Right forelimb (tissue), 1 donor: ENCODE data around the gene AKT1.
"Not testable (repeated sequence)": the region's sequence is repeated elsewhere in the genome, so short reads cannot be mapped to it uniquely, and the experiment has no call there.

Source experiments
- DNase-seq: peaks from one replicate; pipeline ENCODE4 v3.0.0-alpha.2; 2018

Gene AKT1

DNA sequence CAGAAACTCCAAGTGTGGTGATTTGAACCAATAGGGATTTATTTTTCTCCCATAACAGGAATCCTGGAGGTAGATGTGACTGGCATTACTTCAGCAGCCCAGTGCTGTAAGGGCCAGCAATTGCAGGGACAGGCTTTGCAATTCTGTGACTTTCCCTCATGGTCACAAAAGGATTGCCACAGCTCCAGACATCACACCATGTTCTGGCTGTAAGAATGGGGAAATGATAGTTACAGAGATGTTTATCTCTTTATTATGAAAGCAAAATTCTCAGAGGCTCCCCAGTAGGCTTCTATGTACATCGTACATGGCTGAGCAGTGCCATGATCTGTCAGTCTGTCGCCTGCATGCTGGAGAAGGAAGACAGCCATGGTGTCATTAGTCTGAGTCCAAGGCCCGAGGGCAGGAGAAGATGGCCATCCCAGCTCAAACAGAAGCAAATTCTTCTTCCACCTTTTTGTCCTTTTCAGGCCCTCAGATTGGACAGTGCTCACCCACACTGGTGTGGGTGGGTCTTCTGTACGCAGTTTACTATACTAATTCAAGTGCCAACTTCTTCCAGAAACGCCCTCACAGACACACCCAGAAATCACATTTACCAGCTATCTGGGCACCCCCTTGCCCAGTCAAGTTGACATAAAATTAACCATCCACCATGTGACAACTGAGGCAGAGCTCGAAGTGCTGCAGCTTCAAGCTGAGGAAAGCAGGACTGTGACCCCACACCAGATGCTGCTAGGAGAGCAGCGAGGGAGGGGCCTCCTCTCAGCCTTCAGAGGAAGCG, 22.6 kb upstream of the AKT1 start:
- no peak for DNase-seq

DNA sequence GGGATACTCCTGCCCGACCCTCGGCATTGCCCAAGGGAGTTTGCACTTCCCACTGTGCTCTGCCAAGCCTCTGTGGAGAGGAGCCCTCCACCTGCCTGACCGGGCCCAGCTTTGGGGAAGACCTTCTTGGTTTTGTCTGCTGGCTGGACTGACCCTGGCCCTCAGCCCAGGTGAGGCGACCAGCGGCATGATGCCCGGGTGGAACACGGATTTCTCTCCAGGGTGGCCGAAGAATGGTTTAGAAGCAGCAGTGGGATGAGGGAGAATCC, 21.0 kb upstream of the AKT1 start:
- no peak for DNase-seq

DNA sequence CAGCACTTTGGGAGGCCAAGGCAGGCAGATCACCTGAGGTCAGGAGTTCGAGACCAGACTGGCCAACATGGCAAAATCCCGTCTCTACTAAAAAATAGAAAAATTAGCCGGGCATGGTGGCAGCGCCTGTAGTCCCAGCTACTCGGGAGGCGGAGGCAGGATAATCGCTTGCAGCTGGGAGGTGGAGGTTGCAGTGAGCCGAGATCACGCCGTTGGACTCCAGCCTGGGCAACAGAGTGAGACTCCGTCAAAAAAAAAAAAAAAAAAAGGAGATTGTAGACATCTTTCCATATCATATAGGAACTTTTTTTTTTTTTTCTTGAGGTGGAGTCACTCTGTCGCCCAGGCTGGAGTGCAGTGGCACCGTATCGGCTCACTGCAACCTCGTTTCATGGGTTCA, 19.2 kb upstream of the AKT1 start:
- not testable (repeated sequence) for DNase-seq

DNA sequence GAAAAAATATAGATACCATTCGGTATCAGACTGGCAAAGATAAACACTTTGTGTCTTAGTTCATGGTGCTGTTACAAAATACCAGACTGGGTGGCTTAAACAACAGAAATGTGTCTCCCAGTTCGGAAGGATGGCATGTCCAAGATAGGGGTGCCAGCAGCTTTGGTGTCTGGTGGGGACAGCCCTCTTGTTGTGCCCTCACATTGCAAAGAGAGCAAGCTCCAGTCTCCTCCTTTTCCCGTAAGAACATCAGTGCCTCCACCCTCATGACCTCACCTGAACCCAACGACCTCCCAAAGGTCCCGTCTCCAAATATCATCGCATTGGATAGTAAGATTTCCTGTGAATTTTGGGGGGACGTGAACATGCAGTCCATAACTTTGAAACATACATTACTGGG, 17.7 kb upstream of the AKT1 start:
- no peak for DNase-seq

DNA sequence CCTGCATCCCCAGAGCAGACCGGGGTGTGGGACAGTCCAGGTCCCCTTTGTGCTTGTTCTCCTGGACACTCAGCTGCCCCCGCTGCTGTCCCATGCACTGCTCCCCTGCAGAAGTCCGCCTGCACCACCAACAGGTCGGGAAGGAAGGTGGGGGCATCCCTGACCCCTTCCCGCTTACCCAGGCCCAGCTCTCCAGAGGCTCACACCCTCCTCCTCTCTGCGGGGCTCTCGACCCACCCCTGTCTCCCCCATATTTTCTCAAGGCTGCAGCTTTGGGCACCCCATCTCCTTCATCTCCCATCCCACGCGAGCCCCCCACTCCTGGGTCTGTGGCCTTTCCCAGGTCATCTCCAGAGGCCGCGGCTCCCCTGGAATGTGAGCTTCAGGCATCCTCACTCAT, 14.8 kb upstream of the AKT1 start:
- DNase-seq = no peak

DNA sequence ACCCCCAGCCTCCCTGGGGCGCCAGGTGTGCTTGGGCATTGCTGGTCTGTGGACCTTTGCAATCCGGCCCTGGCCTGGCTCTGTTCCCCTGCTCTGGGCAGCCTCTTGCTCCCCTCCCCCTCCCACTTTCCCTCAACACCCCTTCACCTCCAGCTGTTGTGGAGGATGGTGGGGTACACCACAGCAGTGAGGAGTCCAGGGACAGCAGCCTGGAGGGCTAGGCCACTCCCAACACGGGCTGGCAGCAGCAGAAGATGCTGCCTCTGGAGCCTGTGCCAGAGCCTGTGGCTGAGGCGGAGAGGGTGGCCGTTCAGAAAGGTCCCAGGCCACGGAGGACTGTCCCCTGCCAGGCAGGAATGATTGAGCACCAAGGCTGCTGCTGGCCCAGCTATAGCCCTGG, 12.9 kb upstream of the AKT1 start:
- DNase-seq = no peak

DNA sequence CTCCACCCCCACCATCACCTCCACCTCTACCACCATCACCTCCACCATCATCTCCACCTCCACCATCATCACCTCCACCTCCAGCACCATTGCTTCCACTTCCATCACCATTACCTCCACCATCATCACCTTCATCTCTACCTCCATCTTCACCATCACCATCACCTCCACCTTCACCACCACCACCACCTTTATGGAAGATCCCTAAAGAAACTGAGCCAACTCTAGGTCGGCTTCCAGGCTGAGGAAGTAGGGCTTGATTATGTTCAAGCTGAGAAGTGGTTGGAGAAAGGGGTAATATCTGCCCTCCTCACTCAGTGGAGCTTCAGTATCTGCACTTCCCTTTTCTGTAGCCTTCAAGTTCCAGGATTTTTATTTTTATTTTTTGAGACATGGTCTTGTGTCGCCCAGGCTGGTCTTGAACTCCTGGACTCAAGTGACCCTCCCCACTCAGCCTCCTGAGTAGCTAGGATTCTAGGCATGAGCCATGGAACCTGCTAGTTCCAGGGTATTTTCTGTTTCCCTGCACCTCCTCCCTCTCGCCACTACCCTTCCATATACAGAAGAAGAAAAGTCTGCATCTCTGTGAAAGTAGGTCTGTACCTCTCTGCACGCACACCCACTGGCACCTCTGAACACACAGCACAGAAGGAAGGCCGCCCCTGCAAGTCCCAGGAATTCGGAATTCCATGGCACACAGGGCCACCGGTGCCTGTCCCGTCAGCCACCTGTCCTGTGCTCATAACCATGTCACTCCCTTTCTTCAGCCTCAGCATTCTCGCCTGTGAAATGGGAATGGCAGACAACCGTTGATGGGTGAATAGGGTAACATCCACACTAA, 11.3 kb upstream of the AKT1 start:
- no peak for DNase-seq

DNA sequence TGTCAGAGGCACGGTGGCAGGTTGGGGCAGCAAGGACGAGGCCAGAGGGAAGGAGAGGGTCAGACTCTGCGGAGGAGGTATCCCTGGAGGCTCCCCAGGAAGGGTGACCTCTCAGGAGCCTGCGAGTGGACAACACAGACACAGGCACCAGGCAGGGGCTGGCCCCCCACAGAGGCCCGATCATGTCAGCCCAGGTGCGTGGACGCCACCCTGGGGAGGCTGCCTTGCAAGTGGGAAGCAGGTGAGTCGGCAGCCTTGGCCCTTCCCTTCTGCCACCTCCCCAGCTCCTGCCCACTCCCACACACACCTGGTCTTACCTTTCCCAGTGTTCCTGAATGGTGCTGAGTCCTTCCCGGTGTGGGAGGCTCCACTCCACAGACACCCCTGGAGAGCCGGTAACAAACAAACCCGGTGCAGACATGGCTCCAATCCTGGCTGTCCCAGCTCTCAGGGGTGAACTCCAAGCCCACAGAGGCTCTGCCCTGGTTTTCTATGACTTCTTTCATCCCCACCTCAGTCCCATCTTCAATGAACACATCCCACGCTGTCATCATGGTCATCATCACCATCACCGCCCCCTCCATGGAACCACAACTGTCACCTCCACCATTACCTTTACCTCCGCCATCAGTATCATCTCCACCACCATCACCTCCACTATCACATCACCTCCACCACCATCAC, 10.5 kb upstream of the AKT1 start:
- no peak for DNase-seq

DNA sequence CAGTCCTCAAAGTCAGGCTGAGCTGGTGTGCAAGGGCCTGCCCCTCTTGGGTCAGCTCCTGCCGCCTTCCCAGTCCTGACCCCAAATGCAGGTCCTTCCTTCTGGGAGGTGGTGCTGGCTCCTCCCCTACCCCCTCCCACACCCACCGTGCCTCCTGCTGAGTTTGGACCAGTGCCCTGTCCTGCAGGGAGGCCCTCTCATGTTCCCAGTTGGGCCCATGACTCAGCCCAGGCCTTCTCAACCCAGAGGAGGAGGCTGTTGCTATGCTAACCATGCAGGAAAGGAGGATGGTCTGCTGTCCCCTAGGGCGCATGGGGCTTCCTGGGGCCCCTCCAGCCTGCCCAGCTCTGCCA, 9.8 kb upstream of the AKT1 start:
- no peak for DNase-seq

DNA sequence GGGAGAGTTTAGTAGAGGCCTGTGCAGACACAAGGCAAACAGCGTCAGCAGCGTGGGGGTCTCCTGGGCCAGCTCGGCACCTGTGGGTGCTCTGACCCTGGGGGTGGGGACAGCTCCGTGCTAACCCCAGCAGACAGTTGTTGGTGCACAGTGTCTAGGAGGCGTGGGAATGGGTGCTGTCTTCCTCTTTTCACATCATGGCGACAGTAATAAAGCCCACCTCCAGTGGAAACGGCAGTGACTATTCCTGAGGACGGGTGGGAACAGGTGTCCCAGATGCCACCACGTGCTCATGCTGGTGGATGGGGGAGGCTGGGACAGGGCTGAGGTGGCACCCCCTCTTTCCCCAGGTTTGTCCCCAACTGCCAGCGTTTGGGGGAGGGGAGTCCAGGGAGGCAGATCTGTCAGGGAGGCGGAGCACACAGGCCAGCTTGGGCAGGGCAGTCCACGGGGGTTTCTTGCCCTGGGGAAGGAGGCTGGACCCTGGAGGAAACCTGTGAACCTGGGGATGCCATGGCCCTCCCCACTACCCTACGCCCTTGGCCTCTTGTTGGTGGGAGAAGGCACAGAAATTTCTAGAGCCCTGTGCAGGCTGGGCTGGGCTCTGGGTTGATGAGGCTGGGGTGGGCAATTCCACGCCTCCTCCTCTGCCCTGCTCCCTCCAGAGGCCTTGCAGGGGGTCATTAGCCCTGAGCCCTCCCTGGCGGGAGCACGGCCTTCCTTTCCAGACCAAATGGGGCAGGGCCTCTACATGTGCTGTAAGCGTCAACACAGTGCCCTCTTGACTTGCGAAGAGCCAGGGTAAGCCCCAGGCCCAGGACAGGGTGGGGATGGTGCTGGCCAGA, 9.2 kb upstream of the AKT1 start:
- DNase-seq = no peak

DNA sequence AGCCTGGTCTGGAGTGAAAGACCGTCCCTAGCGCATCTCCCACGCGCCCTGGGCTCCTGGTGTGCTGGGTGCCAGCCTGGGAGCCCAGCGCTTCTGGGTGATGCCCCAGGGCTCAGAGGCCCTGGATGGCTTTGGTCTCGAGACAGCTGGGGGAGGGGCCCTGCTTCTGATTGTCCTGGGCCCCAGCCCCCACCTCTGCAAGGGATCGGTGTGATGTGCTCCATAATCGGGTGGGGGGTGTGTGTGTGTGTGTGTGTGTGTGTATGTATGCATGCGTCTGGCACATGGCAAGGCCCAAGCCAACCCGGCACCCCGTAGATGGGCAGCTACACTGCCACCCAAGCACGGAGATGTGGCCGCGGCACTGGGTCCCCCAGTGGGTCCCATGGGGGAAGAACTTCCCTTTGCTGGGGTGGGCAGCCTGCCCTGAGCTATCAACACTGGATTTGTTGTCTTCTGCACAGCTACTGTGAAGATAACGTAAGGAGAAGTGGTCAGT, 8.4 kb upstream of the AKT1 start:
- no peak for DNase-seq

DNA sequence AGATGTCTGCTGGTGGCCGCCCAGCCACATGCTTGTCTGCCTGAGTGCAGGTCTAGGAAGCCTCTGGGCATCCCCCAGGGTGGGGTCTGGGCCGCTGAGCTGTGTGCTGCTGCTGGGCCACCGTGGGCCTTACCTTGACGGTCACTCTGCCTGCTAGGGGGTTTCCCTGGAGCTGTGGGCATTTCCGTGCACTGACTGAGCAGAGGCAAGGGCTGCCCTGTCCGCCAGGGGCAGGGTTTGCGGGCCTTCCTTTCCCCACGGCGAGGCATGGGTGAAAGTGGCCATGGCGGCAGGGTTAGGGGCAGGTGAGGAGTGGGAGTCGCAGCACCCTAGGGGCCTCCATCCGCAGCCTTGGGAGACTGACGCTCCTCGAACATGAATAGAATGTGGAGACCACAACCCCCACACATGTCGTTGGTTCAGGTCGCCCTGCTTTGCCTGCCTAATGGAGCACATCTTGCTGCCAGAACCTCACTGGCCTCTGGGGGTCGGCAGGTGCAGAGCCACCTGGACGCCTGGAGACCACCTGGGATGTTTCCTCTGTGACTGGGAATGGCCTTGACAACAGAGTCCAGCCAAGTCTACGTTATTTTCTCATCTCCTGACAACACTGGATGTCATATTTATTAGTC, 7.8 kb upstream of the AKT1 start:
- no peak for DNase-seq

DNA sequence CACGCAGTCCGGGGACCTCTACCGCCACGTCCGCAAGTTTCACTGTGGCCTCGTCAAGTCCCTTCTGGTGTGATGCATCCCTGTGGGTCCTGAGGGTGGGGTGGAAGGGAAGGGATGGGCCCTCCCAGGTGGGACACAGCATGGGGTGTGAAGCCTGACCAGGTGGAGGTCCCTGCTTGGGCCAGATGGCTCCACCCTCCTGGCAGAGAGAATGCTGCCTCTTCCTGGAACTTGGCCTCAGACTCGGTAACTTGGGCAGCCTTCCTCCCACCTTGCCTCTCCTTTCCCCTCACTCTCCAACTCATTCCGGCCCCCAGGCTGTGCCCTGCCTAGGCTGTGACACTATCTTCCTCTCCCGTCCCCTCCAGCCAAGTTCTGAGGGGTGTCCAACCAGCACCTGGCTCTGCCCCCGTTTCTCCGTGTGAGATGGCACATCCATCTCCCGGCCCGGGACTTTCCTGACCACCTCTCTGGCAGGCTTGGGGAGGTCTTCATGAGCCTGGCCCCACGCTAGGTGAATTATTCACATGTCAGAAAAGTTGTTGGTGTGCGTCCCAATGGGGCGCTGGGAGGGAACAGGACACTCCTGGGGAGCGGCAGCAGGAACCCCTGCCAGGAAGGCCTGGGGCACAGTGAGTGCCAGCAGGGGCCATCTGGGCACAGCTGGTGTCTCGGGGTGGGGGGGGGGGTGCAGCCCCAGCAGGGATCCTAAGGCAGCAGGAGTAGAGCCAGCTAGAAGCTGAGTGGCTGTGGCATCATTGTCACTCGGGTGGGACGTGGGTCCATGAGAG, 7.0 kb upstream of the AKT1 start:
- no peak for DNase-seq

DNA sequence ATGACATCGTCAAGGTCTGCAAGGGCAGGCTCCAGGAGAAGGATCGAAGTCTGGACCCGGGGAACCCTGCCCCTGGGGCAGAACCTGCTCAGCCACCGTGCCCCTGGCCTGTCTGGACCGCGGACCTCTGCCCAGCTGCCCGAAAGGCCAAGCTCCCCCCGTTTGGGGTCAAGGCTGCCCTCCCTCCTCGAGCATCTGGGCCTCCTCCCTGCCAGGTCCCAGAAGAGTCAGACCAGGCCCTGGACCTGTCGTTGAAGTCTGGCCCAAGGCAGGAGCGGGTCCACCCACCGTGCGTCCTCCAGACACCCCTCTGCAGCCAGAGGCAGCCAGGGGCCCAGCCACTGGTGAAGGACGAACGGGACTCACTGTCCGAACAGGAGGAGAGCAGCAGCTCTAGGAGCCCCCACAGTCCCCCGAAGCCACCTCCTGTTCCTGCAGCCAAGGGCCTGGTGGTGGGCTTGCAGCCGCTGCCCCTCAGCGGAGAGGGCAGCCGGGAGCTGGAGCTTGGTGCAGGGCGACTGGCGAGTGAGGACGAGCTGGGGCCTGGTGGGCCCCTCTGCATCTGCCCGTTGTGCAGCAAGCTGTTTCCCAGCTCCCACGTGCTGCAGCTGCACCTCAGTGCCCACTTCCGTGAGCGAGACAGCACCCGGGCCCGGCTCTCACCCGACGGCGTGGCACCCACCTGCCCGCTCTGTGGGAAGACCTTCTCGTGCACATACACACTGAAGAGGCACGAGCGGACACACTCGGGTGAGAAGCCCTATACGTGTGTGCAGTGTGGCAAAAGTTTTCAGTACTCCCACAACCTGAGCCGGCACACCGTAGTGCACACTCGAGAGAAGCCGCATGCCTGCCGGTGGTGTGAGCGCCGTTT, 6.2 kb upstream of the AKT1 start:
- no peak for DNase-seq

DNA sequence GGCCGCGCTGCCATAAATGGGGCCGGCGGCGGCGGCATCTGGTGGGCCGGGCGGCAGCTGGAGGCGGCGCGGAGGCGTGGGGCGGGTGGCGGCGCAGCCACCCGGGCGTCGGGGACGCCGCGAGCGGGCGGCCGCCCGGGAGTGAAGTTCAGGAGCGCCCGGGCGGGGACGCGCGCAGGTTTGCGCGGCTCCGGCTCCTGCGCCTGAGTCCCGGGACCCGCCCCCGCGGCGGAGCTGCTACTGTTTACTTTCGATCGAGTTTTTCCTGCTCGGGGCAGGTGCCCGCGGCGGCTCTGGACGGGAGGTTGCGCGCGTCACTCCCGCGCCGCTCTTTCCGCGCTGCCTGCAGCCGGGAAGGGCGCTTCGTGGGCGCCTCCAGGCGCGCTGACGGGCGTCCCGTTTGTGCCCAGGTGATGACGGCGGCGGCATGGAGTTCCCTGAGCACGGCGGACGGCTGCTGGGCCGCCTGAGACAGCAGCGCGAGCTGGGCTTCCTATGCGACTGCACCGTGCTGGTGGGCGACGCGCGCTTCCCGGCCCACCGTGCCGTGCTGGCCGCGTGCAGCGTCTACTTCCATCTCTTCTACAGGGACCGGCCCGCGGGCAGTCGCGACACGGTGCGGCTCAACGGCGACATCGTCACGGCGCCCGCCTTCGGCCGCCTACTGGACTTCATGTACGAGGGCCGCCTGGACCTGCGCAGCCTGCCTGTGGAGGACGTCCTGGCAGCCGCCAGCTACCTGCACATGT, 5.4 kb upstream of the AKT1 start, which contains the start of gene ZBTB42:
Gene ZBTB42 (plus strand): TSS at position 331 of the 749 bp plus-strand sequence. CDS start 97 bp downstream, at position 428.
- peak; percentile 73 for DNase-seq

DNA sequence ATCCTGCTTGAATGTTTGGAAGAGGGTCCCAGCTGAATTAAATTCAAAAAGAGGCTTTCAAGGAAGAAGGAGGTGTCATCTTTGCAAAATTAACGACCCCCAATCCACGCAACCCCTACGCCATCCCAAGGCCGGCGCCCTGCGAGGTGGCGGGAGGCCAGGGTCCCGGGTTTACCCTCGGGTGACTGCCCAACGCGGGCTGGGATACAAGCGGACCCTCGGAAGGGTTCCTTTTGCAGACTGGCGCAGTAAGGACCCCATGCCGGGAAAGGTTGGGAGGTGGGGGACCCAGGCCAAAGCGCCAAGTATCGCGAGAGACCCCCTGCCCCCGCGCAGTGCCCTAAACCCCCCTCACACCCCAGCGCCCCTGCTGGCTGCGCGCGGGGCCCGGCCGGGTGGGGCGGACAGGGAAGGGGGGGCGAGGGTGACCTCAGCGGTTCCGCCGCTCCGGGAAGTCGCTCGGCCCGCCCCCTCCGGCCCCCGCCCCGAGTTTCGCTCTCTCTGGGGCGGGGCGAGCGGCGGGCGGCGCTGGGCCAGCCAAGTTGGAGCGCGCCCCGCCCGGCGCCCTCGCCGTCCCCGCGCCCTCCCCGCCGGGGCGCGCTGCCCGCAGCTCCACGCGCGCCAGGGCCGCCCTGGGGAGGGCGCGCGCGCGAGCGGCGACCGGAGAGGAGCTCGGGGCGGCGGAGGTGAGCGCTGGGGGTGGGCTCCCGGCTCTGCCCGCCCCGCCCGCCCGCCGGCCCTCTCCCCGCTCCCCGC, 4.6 kb upstream of the AKT1 start:
- DNase-seq = peak; percentile 90

DNA sequence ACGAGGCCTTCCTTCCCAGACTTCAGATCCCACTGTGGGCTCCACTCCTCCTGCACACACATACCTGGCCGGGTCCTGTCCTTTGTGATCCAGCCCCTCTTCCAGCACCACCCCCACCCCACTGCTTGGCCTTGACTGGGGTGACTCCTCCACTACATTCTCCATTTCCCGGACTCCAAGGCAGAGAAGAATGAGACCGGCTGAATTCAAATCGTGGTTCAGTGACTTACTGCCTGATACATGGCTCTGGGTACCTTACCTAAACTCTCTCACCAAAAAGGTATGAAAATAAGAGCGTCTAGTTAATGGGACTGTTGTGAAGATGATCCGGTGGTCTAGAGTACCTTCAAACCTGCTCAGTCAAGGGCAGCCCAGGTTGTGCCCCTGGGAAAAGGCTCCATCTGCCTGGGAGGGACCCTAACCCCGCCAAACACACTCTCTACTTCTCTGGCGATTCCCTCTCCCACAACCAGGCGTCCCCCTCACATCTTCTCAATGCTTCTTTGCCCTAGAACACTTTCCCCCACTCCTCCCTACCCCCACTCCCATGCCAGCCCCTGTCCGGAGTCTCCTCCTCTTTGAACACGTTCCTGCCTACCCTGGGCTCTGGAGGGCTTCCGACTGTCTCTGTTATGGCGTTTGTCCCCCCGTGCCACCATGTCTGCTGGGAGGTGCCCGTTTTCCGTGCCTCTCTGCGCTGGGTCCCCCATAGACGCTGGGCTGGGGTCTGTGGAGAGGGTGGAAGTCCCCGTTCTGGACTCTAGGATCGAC, 3.9 kb upstream of the AKT1 start:
- DNase-seq = peak; percentile 76
